Fibroblast of the aortic adventitia (primary cell): ENCODE results near the gene KRTAP3-3. TPM values are rescaled to one million over a fixed set of nuclear protein-coding genes. Genes with fewer than 3 reads are reported as not detected.
"Not testable (repeated sequence)": the region's sequence is repeated elsewhere in the genome, so short reads cannot be mapped to it uniquely, and the experiment has no call there.

Experiments
- DNase-seq: peaks from one replicate; pipeline ENCODE4 v3.0.0-alpha.2; 2010; ENCODE audit warnings: low read depth
- H3K4me3 ChIP-seq: 2 replicates; pipeline ENCODE4 v1.5.1; 2011; ENCODE audit warnings: low read depth, mild to moderate bottlenecking, control low read depth, low read length, moderate library complexity
- total RNA-seq: library from RNA; depleted of rRNA; stranded (reverse); fragments of >200 nt; gene quantifications from 2 replicates; pipeline ENCODE4 v1.2.3, GENCODE V29; 2012; ENCODE audit warnings: low replicate concordance
- TF ChIP-seq, protein P1 (sequence below): IDR thresholded peaks from 2 replicates; pipeline ENCODE4 v1.5.1; 2011; ENCODE audit warnings: mild to moderate bottlenecking, low read length, control low read depth, inconsistent platforms; ENCODE audit not compliant: insufficient read depth

The KRTAP3-3 gene
- total RNA-seq, 1 donor, result not detected

DNA sequence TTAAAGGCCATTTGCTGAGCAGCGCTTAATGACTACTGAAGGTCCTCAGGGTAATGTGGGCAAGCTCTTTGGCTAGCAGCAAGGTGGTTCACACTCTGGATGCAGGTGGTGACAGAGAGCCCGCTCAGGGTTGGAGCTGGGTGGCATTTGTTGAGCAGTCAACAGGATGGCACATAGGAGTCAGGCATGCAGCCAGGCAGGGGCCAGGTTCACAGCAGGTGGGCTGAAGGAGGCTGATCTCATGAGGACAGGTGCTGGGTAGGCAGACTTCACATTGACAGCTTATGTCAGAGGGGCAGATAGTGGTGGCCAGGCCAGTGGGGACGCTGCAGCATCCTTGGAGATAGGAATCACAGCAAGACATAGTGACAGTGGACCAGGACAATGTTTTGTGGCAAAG lies 10.4 kb upstream of the KRTAP3-3 start:
- no peak for DNase-seq
- TF ChIP-seq, protein P1, sequence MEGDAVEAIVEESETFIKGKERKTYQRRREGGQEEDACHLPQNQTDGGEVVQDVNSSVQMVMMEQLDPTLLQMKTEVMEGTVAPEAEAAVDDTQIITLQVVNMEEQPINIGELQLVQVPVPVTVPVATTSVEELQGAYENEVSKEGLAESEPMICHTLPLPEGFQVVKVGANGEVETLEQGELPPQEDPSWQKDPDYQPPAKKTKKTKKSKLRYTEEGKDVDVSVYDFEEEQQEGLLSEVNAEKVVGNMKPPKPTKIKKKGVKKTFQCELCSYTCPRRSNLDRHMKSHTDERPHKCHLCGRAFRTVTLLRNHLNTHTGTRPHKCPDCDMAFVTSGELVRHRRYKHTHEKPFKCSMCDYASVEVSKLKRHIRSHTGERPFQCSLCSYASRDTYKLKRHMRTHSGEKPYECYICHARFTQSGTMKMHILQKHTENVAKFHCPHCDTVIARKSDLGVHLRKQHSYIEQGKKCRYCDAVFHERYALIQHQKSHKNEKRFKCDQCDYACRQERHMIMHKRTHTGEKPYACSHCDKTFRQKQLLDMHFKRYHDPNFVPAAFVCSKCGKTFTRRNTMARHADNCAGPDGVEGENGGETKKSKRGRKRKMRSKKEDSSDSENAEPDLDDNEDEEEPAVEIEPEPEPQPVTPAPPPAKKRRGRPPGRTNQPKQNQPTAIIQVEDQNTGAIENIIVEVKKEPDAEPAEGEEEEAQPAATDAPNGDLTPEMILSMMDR, result no peak
- H3K4me3 ChIP-seq, result no peak overlapping the region

DNA sequence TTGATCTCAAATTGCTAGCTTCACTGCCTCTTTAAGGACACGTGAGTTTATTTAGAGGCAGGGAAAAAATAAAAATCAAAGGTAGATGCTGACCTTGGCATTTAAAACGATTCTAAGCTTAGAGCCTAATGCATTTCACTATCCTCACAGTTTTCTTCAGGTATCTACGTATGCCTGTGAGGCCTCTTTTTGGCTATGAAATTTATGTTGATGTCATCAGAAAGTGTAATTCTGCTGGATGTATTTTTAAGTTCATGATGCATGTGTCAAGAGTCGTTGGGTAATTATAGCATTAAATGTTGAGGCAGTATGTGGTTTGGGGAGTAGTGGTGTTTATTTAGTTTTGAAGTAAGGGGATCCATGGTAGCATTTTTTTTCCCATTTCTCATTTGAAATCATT lies 10.0 kb upstream of the KRTAP3-3 start:
- H3K4me3 ChIP-seq, result no peak overlapping the region
- DNase-seq, result no peak
- TF ChIP-seq, protein P1, result no peak

DNA sequence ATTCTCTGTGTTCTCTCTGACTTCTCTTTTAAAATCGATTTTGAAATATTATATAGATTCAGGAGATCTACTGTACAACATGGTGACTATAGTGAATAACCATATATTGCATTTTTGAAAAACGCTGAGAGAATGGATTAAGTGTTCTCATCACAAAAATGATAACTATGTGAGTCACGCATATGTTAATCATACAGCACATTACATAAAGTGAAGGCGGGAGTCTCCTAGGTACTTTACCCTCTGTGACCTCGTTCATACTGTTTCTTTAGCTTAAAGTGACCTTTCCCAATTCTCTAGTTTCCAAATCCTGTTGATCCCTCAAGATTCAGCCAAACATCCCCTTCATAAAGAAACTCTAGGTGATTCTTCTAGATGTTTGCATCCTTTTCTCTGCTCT lies 8.8 kb upstream of the KRTAP3-3 start:
- no peak overlapping the region for H3K4me3 ChIP-seq
- no peak for DNase-seq
- TF ChIP-seq, protein P1, result no peak

DNA sequence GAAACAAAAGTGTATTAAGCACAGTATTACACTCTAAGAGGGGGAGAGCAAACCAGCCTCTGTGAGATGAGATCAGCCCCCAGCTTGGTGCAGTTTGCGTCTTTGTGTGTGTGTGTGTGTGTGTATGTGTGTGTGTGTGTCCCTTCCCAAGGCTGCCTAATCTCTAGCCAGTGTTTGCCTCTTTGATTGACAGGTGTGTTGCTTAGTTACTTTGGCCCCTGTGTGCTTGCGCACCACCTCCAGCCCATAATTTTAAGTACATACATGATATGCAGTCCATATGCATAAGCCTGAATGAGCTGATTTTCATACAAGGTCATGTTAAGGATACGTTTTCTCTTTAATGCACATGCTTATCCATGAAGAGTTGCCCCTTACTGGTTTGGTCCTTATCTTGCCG lies 7.8 kb upstream of the KRTAP3-3 start:
- H3K4me3 ChIP-seq, result no peak overlapping the region
- TF ChIP-seq, protein P1, result no peak
- no peak for DNase-seq

DNA sequence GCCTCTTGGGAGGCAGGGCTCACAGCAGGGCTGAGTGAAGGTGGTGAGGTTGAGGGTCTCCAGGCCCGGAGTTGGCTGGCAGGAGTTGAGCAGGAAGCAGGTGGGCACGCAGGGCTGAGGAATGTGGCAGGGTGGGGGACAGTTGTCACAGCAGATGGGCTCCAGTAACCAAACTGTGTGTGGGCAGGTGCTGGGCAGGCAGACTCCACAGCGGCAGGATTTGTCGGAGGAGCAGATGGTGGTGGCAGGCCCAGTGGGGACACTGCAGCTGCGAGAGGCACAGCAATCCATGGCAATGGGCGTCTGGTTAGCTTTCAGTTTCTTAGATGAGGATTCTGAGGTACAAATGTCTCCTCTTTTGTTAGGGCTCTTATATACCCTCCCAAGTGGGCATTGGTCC lies 5.6 kb upstream of the KRTAP3-3 start, which contains the start of gene KRTAP3-2:
Gene KRTAP3-2 (minus strand): TSS at position 344 of the 400 bp plus-strand sequence. CDS start 53 bp downstream, at position 291.
- not testable (repeated sequence) for DNase-seq, H3K4me3 ChIP-seq

DNA sequence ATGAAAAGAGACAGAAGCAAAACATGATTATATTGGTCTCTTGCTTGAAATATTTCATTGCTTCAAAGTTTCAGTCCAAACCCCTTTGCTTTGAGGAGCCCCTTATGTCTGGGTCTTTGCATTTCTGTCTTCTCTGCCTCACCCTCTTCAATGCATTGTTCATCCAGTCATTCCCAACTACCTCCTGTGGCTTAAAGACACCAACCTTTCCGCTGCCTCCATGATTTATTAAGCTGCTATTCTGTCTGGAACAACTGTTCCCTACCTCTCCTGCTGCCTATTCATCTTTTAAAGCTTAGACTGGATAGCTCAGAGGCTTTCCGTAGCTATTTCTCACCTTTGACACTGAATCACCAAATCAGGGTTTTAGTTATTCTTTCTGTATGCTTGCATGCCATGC lies 3.4 kb upstream of the KRTAP3-3 start:
- TF ChIP-seq, protein P1, result no peak
- no peak overlapping the region for H3K4me3 ChIP-seq
- no peak for DNase-seq

DNA sequence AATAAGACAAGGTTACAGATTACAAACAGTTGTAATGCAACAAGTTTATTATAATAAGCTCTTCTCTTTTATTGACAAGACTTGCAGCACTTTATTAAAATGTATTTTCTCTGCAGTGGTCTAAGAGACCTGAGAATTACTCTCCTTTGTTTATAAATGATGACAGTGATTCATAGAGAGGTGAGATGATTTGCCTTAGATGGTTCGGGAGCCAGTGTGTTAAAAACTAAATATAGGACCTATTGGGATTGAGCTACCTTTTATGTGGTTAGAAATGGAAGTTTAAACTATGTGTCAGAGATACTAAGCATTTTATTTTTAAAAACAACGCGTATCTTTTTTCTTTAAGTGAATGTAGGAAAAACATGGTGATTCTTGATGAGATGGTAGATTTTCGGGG lies 2.9 kb upstream of the KRTAP3-3 start:
- TF ChIP-seq, protein P1, result no peak
- no peak overlapping the region for H3K4me3 ChIP-seq
- no peak for DNase-seq
